Activated CD4-positive, CD25-positive, alpha-beta regulatory T cell treated with anti-CD3 and anti-CD28 coated beads, Interleukin-2, amount 50 U/mL, for 16 hours (primary cell): ENCODE measurements around the gene OTUD5.

ENCODE experiments used
- DNase-seq: peaks from one replicate; pipeline ENCODE4 v3.0.0-alpha.2; 2020; ENCODE audit warnings: low read depth, low spot score

Gene OTUD5

GRCh38 chrX:48972220-48973164 is 15.1 kb upstream of the OTUD5 start:
- DNase-seq: no peak

- DNase-seq: no peak
Measured at GRCh38 chrX:48971249-48972219, 14.1 kb upstream of the OTUD5 start, which contains the start of gene KCND1. TSS of gene KCND1 (minus strand) at chrX:48971844. CDS start at chrX:48970271, 1,573 bp downstream.

- no peak for DNase-seq
Measured at GRCh38 chrX:48969471-48969870, 12.1 kb upstream of the OTUD5 start.

- no peak for DNase-seq
Measured at GRCh38 chrX:48968377-48968776, 11.0 kb upstream of the OTUD5 start.

DNA sequence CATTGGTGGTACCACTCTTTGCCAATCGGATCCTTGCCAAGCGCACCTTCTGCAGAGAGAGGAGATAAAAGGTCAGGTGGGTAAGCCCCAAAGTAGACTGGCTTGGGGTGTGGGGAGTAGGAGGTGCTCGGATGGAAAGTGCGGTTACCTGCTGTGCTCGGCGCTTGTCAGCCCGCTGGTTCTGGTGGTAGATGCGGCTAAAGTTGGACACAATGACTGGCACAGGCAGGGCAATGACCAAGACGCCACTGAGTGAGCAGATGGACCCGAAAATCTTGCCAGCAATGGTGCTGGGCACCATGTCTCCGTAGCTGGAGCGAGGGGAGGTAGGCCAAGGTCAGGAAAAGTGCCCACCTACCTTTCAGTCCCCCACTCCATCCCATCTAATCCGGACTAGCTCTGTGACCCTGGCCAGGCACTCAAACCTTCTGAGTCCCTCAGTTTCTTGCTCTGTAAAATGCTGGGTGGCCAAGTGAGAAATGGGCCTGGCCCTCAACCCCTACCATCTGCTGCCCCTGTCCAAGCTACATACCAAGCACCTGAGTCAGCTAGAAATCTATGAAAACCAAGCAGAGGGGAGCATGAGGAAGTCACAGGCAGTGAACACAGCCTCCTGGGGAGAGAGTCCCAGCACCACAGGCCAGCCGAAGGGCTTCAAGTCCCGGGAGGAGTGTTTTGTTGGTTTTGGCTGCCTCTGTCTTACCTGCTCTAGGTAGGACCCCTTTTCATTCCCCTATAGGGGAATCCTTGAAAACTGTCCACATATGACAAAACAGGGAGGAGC is 9.6 kb upstream of the OTUD5 start:
- DNase-seq: no peak

DNA sequence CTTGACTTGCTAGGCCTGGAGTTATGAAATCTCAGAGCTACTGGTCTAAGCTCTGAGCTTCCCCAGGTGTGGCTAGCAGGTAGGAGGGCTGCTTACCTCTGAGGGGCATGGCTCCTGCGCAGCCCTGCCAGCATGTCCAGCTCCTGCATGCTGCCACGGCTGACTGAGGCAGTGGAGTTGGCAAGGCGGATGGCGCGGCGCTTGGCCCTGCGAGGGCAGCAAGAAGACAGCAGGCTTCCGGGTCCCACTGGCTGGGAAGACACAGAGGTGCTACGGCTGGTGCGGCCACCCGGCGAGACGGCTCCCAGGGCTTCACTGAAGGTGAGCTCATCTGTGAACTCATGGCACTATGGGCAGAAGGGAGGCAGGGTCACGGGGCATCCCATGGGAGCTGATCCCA is 8.6 kb upstream of the OTUD5 start:
- no peak for DNase-seq

GRCh38 chrX:48961585-48962091 is 4.2 kb upstream of the OTUD5 start:
- no peak for DNase-seq

GRCh38 chrX:48960291-48960690 is 2.9 kb upstream of the OTUD5 start:
- DNase-seq: no peak

DNA sequence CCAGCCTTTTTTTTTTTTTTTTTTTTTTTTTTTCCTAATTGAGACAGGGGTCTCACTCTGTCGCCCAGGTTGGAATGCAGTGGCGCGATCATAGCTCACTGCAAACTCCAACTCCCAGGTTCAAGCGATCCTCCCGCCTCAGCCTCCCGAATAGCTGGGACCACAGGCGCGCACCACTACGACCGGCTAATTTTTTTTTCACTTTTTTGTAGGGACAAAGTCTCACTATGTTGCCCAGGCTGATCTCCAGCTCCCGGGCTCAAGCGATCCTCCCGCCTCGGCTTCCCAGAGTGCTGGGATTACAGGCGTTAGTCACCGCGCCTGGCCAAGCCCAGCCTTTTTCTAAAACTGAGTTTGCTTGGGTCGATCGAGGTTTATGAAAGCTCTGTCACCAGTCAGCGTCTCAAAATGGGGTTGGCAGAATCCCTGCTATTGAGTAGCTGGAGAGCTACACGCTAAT is 1.3 kb upstream of the OTUD5 start:
- DNase-seq: no peak

GRCh38 chrX:48957827-48958634 is 624 bp upstream of the OTUD5 start:
- peak; percentile 86 for DNase-seq

DNA sequence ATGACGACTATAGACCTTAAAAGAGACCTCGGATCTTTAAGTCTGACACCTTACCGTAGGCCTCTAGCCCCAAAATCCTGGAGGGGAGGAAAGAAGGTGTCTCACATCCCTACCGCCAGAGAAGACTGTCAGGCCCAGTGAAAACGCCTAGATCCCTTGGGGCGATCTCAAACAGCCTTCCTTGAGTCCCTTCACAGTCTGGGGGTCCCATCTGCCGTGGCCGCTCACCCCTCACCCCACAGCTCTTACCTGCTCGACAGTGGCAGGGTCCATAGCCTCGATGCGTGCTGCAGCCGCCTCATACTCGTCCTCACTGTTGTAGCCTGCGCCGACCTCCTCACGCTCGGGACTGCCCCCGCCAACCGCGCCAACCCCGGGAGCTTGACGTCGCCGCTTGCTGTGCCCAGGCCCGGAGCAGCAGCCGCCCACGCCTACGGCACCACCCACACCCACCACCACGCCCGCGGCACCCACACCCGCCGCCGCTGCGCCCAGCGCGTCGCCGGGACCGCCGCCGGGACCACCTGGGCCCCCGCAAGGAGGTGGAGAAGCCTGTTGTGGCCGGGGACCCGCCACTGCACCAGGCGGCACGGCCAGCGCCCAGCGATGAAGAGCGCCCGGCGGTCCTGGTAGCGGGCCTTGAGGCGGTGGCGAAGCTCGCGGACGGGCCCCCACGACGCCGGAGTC is 536 bp downstream of the OTUD5 start:
- DNase-seq: no peak

GRCh38 chrX:48948589-48948988 is 8.8 kb downstream of the OTUD5 start:
- no peak for DNase-seq

GRCh38 chrX:48945517-48946348 is 11.7 kb downstream of the OTUD5 start:
- no peak for DNase-seq

- DNase-seq: no peak
Measured at GRCh38 chrX:48942895-48943294, 14.5 kb downstream of the OTUD5 start.

DNA sequence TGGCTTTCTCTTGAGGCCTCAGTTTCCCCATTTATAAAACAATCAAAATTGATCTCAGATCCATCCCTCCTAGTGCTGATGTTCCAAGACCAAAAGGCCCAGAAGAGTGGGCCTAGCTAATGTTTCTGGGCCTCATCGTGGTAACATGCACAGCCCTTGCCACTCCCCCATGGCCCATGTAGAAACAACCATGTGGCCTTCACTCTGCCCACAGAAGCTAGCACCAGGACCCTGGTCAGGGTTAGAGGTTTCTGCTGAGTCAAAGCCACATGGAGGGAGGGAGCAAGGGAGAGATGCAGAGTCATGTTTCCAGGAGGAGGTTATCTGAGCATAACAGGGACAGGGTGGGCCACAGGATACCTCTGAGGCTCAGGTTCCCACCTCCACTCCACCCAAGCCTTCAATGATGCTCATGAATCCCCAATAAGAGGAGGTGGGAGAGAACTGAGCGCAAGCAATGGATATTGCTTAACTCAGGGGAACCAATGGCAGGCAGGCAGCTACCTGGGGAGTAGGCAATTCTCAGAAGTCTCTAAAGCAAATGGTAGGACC is 16.9 kb downstream of the OTUD5 start:
- DNase-seq: no peak

- DNase-seq: no peak
Measured at GRCh38 chrX:48939524-48940228, 17.7 kb downstream of the OTUD5 start.

- peak; percentile 57 for DNase-seq
Measured at GRCh38 chrX:48938721-48939425, 18.5 kb downstream of the OTUD5 start.
